ENCODE measurements around the gene EMP2.

The EMP2 gene

GRCh38 chr16:10610499-10611184 is 30.2 kb upstream of the EMP2 start:
- in situ Hi-C loops (cut with MboI; ENCODE audit: low sequenced_read_pairs): no loop called here

GRCh38 chr16:10609402-10609774 is 29.0 kb upstream of the EMP2 start:
- in situ Hi-C loops (cut with MboI; ENCODE audit: low sequenced_read_pairs): no loop called here

GRCh38 chr16:10608687-10609401 is 28.4 kb upstream of the EMP2 start:
- in situ Hi-C loops (cut with MboI; ENCODE audit: low sequenced_read_pairs): no loop called here

- in situ Hi-C loops (cut with MboI; ENCODE audit: low sequenced_read_pairs): no loop called here
These were observed 26.8 kb upstream of the EMP2 start for GRCh38 chr16:10607157-10607556.

- in situ Hi-C loops (cut with MboI; ENCODE audit: low sequenced_read_pairs): no loop called here
These were observed 26.2 kb upstream of the EMP2 start for GRCh38 chr16:10606607-10607006.

- in situ Hi-C loops (cut with MboI; ENCODE audit: low sequenced_read_pairs): no loop called here
These were observed 25.2 kb upstream of the EMP2 start for GRCh38 chr16:10605636-10606035.

- in situ Hi-C loops (cut with MboI; ENCODE audit: low sequenced_read_pairs): no loop called here
These were observed 21.3 kb upstream of the EMP2 start for GRCh38 chr16:10601444-10602408.

- in situ Hi-C loops (cut with MboI; ENCODE audit: low sequenced_read_pairs): no loop called here
These were observed 20.5 kb upstream of the EMP2 start for GRCh38 chr16:10600782-10601443.

GRCh38 chr16:10599626-10600025 is 19.2 kb upstream of the EMP2 start:
- in situ Hi-C loops (cut with MboI; ENCODE audit: low sequenced_read_pairs): no loop called here

- in situ Hi-C loops (cut with MboI; ENCODE audit: low sequenced_read_pairs): no loop called here
These were observed 17.8 kb upstream of the EMP2 start for GRCh38 chr16:10598157-10598556.

GRCh38 chr16:10597187-10597601 is 16.8 kb upstream of the EMP2 start:
- in situ Hi-C loops (cut with MboI; ENCODE audit: low sequenced_read_pairs): no loop called here

- in situ Hi-C loops (cut with MboI; ENCODE audit: low sequenced_read_pairs): no loop called here
These were observed 14.0 kb upstream of the EMP2 start for GRCh38 chr16:10594312-10594950.

- in situ Hi-C loops (cut with MboI; ENCODE audit: low sequenced_read_pairs): no loop called here
These were observed 12.2 kb upstream of the EMP2 start for GRCh38 chr16:10592611-10593010.

- in situ Hi-C loops (cut with MboI; ENCODE audit: low sequenced_read_pairs): no loop called here
These were observed 9.9 kb upstream of the EMP2 start for GRCh38 chr16:10590342-10590741.

- in situ Hi-C loops (cut with MboI; ENCODE audit: low sequenced_read_pairs): no loop called here
These were observed 8.7 kb upstream of the EMP2 start for GRCh38 chr16:10589109-10589508.

- in situ Hi-C loops (cut with MboI; ENCODE audit: low sequenced_read_pairs): no loop called here
These were observed 7.2 kb upstream of the EMP2 start for GRCh38 chr16:10587622-10588021.

GRCh38 chr16:10584981-10585438 is 4.6 kb upstream of the EMP2 start:
- in situ Hi-C loops (cut with MboI; ENCODE audit: low sequenced_read_pairs): no loop called here

GRCh38 chr16:10583269-10583668 is 2.9 kb upstream of the EMP2 start:
- in situ Hi-C loops (cut with MboI; ENCODE audit: low sequenced_read_pairs): no loop called here

- in situ Hi-C loops (cut with MboI; ENCODE audit: low sequenced_read_pairs): no loop called here
These were observed 1.1 kb upstream of the EMP2 start for GRCh38 chr16:10581507-10581906.

GRCh38 chr16:10580883-10581247 is 467 bp upstream of the EMP2 start:
- in situ Hi-C loops (cut with MboI; ENCODE audit: low sequenced_read_pairs): no loop called here
